SK-N-SH (cell line): ENCODE results near the gene PCNX2. TPM values are rescaled to one million over a fixed set of nuclear protein-coding genes. Genes with fewer than 3 reads are reported as not detected.

Experiments used
- CTCF ChIA-PET: fragments of 300-600, 350-600 bp; formaldehyde crosslinking; extraction: SDS; loops from one replicate; lab custom pipeline; 2021; lab: Yijun Ruan, JAX
- POLR2A ChIA-PET: fragments of 350-600 bp; sonication (Branson Sonifier 250); formaldehyde crosslinking; extraction: SDS; loops from one replicate; lab custom pipeline; 2020; ENCODE audit warnings: antibody characterized with exemption, inconsistent platforms; lab: Yijun Ruan, JAX
- DNase-seq: peaks from one replicate; pipeline ENCODE4 v3.0.0; 2012
- H2AFZ ChIP-seq: fragments of 200-600 bp; sonication (generic); 2 replicates; pipeline ENCODE4 v1.8.1; 2016; ENCODE audit warnings: antibody characterized with exemption, mild to moderate bottlenecking, low read depth
- H3F3A ChIP-seq: fragments of 200-600 bp; sonication (generic); replicated peaks from 2 replicates; pipeline ENCODE3; 2016; ENCODE audit warnings: antibody characterized with exemption, mild to moderate bottlenecking; ENCODE audit not compliant: insufficient read depth
- H3K27ac ChIP-seq, 2 experiments: fragments of 200-500 bp in 1 of 2; fragments of 200-600 bp in 1 of 2; sonication (Bioruptor generic) in 1 of 2; sonication (generic), shearing (Covaris generic) in 1 of 2; 2 replicates each; pipeline versions ENCODE4 v1.5.1 to v1.6.1; 2014 to 2016; ENCODE audit warnings: low read depth in 2 of 2, inconsistent platforms in 1 of 2, low read length in 1 of 2, mild to moderate bottlenecking in 1 of 2, mixed read lengths in 1 of 2
- H3K27me3 ChIP-seq: fragments of 200-600 bp; sonication (generic), shearing (Covaris generic); 2 replicates; pipeline ENCODE4 v1.6.1; 2016; ENCODE audit warnings: mixed run types; ENCODE audit not compliant: insufficient read depth
- H3K36me3 ChIP-seq, 2 experiments: fragments of 200-500 bp in 1 of 2; fragments of 200-600 bp in 1 of 2; sonication (Bioruptor generic) in 1 of 2; sonication (generic) in 1 of 2; replicated peaks in 1 of 2; 2 replicates each; pipeline versions ENCODE3 to v1.5.1; 2014 to 2016; ENCODE audit warnings: low read length in 1 of 2, mild to moderate bottlenecking in 1 of 2; ENCODE audit not compliant: insufficient read depth in 2 of 2, control insufficient read depth in 1 of 2
- H3K4me1 ChIP-seq, 2 experiments: fragments of 200-500 bp in 1 of 2; fragments of 200-600 bp in 1 of 2; sonication (Bioruptor generic) in 1 of 2; sonication (generic), shearing (Covaris generic) in 1 of 2; 2 replicates each; pipeline versions ENCODE4 v1.5.1 to v1.6.1; 2014 to 2016; ENCODE audit warnings: low read depth in 1 of 2, low read length in 1 of 2, mixed run types in 1 of 2; ENCODE audit not compliant: insufficient read depth in 2 of 2, control insufficient read depth in 1 of 2
- H3K4me2 ChIP-seq: fragments of 200-600 bp; sonication (generic), shearing (Covaris generic); 2 replicates; pipeline ENCODE4 v1.6.1; 2017; ENCODE audit warnings: mixed run types
- H3K4me3 ChIP-seq, 2 experiments: fragments of 200-500 bp in 1 of 2; fragments of 200-600 bp in 1 of 2; sonication (Bioruptor generic) in 1 of 2; sonication (generic), shearing (Covaris generic) in 1 of 2; 2 replicates each; pipeline versions ENCODE4 v1.5.1 to v1.8.1; 2014 to 2016; ENCODE audit warnings: low read depth in 2 of 2, inconsistent platforms in 1 of 2, low read length in 1 of 2, mild to moderate bottlenecking in 1 of 2, mixed read lengths in 1 of 2, moderate library complexity in 1 of 2
- H3K79me2 ChIP-seq: fragments of 200-600 bp; sonication (generic); 2 replicates; pipeline ENCODE4 v1.8.1; 2017; ENCODE audit warnings: mild to moderate bottlenecking; ENCODE audit not compliant: insufficient read depth
- H3K9ac ChIP-seq: fragments of 200-600 bp; sonication (generic); 2 replicates; pipeline ENCODE4 v1.6.1; 2017; ENCODE audit warnings: mixed run types
- H3K9me2 ChIP-seq: fragments of 200-600 bp; sonication (generic); 2 replicates; pipeline ENCODE4 v1.6.1; 2017; ENCODE audit warnings: mixed run types
- H3K9me3 ChIP-seq: fragments of 200-600 bp; sonication (generic); 2 replicates; pipeline ENCODE4 v1.6.1; 2017; ENCODE audit warnings: mixed run types, mild to moderate bottlenecking, moderate library complexity
- H4K20me1 ChIP-seq: fragments of 200-600 bp; sonication (generic); 2 replicates; pipeline ENCODE4 v1.6.1; 2017; ENCODE audit warnings: mild to moderate bottlenecking, mixed run types; ENCODE audit not compliant: insufficient read depth
- CHD2 ChIP-seq: fragments of 150-350 bp; IDR thresholded peaks from 2 replicates; pipeline ENCODE4 v1.6.1; 2018; ENCODE audit warnings: low read length; ENCODE audit not compliant: partially characterized antibody
- CTCF ChIP-seq: fragments of 200-600 bp; sonication (generic); IDR thresholded peaks from 2 replicates; pipeline ENCODE4 v1.6.1; 2017; ENCODE audit warnings: antibody characterized with exemption, mild to moderate bottlenecking, moderate library complexity
- ELF1 ChIP-seq: IDR thresholded peaks from 2 replicates; pipeline ENCODE4 v1.4.0; 2012
- GABPA ChIP-seq: IDR thresholded peaks from 2 replicates; pipeline ENCODE4 v1.4.0; 2012; ENCODE audit warnings: low read depth, mild to moderate bottlenecking
- GATA2 ChIP-seq: sonication (generic); formaldehyde crosslinking; IDR thresholded peaks from 2 replicates; pipeline ENCODE4 v1.5.0; 2020; ENCODE audit warnings: mild to moderate bottlenecking, missing genetic modification reagents
- IRF3 ChIP-seq: fragments of 150-350 bp; IDR thresholded peaks from 2 replicates; pipeline ENCODE4 v1.6.1; 2016; ENCODE audit warnings: mild to moderate bottlenecking, low read depth, low read length
- MAX ChIP-seq: IDR thresholded peaks from 2 replicates; pipeline ENCODE4 v1.4.0; 2012; ENCODE audit warnings: low read depth
- NRF1 ChIP-seq: IDR thresholded peaks from 2 replicates; pipeline ENCODE4 v1.6.1; 2012; ENCODE audit warnings: low read depth, mild to moderate bottlenecking, low read length
- PBX3 ChIP-seq: IDR thresholded peaks from 2 replicates; pipeline ENCODE4; 2012
- POLR2AphosphoS5 ChIP-seq: IDR thresholded peaks from 2 replicates; pipeline ENCODE4 v1.6.1; 2012; ENCODE audit warnings: low read depth, low read length
- RCOR1 ChIP-seq: fragments of 150-350 bp; IDR thresholded peaks from 2 replicates; pipeline ENCODE4 v1.6.1; 2017; ENCODE audit warnings: antibody characterized with exemption, low read length
- SIN3A ChIP-seq: IDR thresholded peaks from 2 replicates; pipeline ENCODE4 v1.6.1; 2012; ENCODE audit warnings: low read depth, mild to moderate bottlenecking, low read length, moderate library complexity, borderline replicate concordance
- SMC3 ChIP-seq: IDR thresholded peaks from 2 replicates; pipeline ENCODE4 v1.6.1; 2012; ENCODE audit warnings: low read depth, low read length, improper control_type of control experiment
- TAF1 ChIP-seq: IDR thresholded peaks from 2 replicates; pipeline ENCODE4 v1.6.1; 2012; ENCODE audit warnings: low read depth, mild to moderate bottlenecking, low read length, moderate library complexity, borderline replicate concordance
- TCF12 ChIP-seq: IDR thresholded peaks from 2 replicates; pipeline ENCODE4 v1.4.0; 2012
- TEAD4 ChIP-seq: IDR thresholded peaks from 2 replicates; pipeline ENCODE4 v1.4.0; 2012; ENCODE audit warnings: mild to moderate bottlenecking, borderline replicate concordance; ENCODE audit not compliant: insufficient read depth
- USF1 ChIP-seq: IDR thresholded peaks from 2 replicates; pipeline ENCODE4 v1.4.0; 2012; ENCODE audit warnings: low read depth, borderline replicate concordance
- USF2 ChIP-seq: fragments of 150-350 bp; IDR thresholded peaks from 2 replicates; pipeline ENCODE4 v1.6.1; 2017; ENCODE audit warnings: antibody characterized with exemption, low read length, low read depth, borderline replicate concordance
- YY1 ChIP-seq: IDR thresholded peaks from 2 replicates; pipeline ENCODE4 v1.4.0; 2012; ENCODE audit warnings: low read depth, mild to moderate bottlenecking
- ZBTB33 ChIP-seq: IDR thresholded peaks from 2 replicates; pipeline ENCODE4 v1.4.0; 2012; ENCODE audit warnings: low read depth, borderline replicate concordance
- WGBS: methylation state at CpG from one replicate; pipeline ENCODE4 v1.1.6; 2017; ENCODE audit warnings: low lambda C conversion rate; 5-methylcytosine and 5-hydroxymethylcytosine counted together
- polyA plus RNA-seq, 3 experiments: library from polyadenylated mRNA; depleted of rRNA; stranded (reverse); fragments of >200 nt; gene quantifications; 2 replicates each; pipeline ENCODE4 v1.2.3, GENCODE V29; 2012

The PCNX2 gene
- polyA plus RNA-seq, 1 of the 3 experiments (the other 2 are of a cell fraction), result 10.6 TPM

- TF ChIP-seq TCF12 (no peak), YY1 (no peak), SMC3 (no peak), TEAD4 (no peak), ELF1 (no peak), POLR2AphosphoS5 (no peak), IRF3 (no peak), GABPA (no peak)
Measured at GRCh38 chr1:232968965-232969364, 326.6 kb downstream of the PCNX2 start (continued).

GRCh38 chr1:232968391-232968790, 327.1 kb downstream of the PCNX2 start:
- no peaks in the 10 kb centered on the region for H3K27me3 ChIP-seq
- no peak for TF ChIP-seq USF1
- TF ChIP-seq RCOR1, result no peak
- TF ChIP-seq CHD2, result no peak
- no peak for TF ChIP-seq GATA2 (CRISPR knock-in tag)
- no peak for TF ChIP-seq SMC3
- no peak for TF ChIP-seq CTCF
- no peak for TF ChIP-seq PBX3
- TF ChIP-seq NRF1, result no peak
- TF ChIP-seq POLR2AphosphoS5, result no peak
- TF ChIP-seq SIN3A, result no peak
- no peak for TF ChIP-seq USF2
- no peak for TF ChIP-seq TAF1
- TF ChIP-seq MAX, result no peak
- TF ChIP-seq TCF12, result no peak
- no peak for TF ChIP-seq ZBTB33
- TF ChIP-seq ELF1, result no peak
- no peak for TF ChIP-seq YY1
- H3K4me1 ChIP-seq, result peaks cover 0 to 3% of the 10 kb centered on the region in 2 experiments; a peak in 1 of 4 replicates
- ChIA-PET POLR2A (no interaction called here), CTCF (interaction anchor here (0.6 to 1.1 kb wide), 3 partner anchors 40 to 98 kb away, joined by 3 read pairs; no protein-coding TSS in a partner anchor)
- H4K20me1 ChIP-seq, result no peaks in the 10 kb centered on the region
- no peak overlapping the region for H2AFZ ChIP-seq
- H3K9me2 ChIP-seq, result no peaks in the 10 kb centered on the region
- no peak for DNase-seq
- peaks cover 26 to 85% of the 10 kb centered on the region in 2 experiments for H3K36me3 ChIP-seq
- H3K4me2 ChIP-seq, result no peak overlapping the region
- H3K27ac ChIP-seq, result no peak overlapping the region
- 94% methylated on average over 5 of the region's 5 CpGs for WGBS
- H3K9me3 ChIP-seq, result peaks cover 2% of the 10 kb centered on the region
- no peak overlapping the region for H3K4me3 ChIP-seq
- no peak overlapping the region for H3K9ac ChIP-seq
- no peaks in the 10 kb centered on the region for H3K79me2 ChIP-seq
- H3F3A ChIP-seq, result peaks cover 3% of the 10 kb centered on the region
